A549 (cell line): ENCODE results near the gene MRPL33.

ENCODE experiments used
- EP300 ChIP-seq, 2 experiments: fragments of >200 bp; sonication (Bioruptor Twin); formaldehyde crosslinking; IDR thresholded peaks; 2 replicates in 1 of 2; 3 replicates in 1 of 2; pipeline ENCODE4 v1.6.1; 2016 to 2017
- TF ChIP-seq, protein P1 (sequence below): fragments of >200 bp; sonication (Bioruptor Twin); formaldehyde crosslinking; IDR thresholded peaks from 3 replicates; pipeline ENCODE4 v1.5.1; 2016

DNA sequence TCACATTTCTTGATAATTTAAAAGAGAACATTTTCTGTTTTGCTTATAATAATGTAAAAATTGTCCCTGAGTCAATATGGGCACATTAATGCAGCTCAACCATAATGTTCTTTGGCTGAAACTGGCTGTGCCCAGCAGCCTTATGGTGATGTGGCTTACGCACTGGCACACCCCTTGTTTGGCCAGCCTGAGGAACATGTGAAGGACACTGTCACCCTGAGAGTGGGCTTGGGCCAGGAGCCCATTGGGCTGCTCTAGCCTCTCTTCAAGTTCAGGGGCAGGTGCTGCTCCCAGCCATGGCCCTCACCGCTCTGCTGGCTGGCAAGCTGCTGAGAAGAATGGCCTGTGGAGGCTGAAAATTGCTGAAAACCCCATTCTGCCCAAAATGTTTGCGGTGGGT is 37.5 kb downstream of the MRPL33 start:
- TF ChIP-seq, protein P1, sequence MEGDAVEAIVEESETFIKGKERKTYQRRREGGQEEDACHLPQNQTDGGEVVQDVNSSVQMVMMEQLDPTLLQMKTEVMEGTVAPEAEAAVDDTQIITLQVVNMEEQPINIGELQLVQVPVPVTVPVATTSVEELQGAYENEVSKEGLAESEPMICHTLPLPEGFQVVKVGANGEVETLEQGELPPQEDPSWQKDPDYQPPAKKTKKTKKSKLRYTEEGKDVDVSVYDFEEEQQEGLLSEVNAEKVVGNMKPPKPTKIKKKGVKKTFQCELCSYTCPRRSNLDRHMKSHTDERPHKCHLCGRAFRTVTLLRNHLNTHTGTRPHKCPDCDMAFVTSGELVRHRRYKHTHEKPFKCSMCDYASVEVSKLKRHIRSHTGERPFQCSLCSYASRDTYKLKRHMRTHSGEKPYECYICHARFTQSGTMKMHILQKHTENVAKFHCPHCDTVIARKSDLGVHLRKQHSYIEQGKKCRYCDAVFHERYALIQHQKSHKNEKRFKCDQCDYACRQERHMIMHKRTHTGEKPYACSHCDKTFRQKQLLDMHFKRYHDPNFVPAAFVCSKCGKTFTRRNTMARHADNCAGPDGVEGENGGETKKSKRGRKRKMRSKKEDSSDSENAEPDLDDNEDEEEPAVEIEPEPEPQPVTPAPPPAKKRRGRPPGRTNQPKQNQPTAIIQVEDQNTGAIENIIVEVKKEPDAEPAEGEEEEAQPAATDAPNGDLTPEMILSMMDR: no peak
- no peak for TF ChIP-seq EP300 (IDR thresholded peaks at IDR 0.05)
